K562 treated with DMSO at 1 percent for 24 hours (cell line): Measurements from ENCODE around the gene CDC42BPB. TPM values are rescaled to one million over a fixed set of nuclear protein-coding genes. Genes with fewer than 3 reads are reported as not detected.

Experiments
- total RNA-seq: library from RNA; unstranded; fragments of 300-600 nt; gene quantifications from 2 replicates; pipeline ENCODE4 v1.2.3, GENCODE V29; 2022; ENCODE audit warnings: low read depth; ENCODE audit not compliant: insufficient read depth

The CDC42BPB gene, protein sequence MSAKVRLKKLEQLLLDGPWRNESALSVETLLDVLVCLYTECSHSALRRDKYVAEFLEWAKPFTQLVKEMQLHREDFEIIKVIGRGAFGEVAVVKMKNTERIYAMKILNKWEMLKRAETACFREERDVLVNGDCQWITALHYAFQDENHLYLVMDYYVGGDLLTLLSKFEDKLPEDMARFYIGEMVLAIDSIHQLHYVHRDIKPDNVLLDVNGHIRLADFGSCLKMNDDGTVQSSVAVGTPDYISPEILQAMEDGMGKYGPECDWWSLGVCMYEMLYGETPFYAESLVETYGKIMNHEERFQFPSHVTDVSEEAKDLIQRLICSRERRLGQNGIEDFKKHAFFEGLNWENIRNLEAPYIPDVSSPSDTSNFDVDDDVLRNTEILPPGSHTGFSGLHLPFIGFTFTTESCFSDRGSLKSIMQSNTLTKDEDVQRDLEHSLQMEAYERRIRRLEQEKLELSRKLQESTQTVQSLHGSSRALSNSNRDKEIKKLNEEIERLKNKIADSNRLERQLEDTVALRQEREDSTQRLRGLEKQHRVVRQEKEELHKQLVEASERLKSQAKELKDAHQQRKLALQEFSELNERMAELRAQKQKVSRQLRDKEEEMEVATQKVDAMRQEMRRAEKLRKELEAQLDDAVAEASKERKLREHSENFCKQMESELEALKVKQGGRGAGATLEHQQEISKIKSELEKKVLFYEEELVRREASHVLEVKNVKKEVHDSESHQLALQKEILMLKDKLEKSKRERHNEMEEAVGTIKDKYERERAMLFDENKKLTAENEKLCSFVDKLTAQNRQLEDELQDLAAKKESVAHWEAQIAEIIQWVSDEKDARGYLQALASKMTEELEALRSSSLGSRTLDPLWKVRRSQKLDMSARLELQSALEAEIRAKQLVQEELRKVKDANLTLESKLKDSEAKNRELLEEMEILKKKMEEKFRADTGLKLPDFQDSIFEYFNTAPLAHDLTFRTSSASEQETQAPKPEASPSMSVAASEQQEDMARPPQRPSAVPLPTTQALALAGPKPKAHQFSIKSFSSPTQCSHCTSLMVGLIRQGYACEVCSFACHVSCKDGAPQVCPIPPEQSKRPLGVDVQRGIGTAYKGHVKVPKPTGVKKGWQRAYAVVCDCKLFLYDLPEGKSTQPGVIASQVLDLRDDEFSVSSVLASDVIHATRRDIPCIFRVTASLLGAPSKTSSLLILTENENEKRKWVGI (N-terminal part only)
- 32.0 and 32.2 TPM in 2 replicates for total RNA-seq

DNA sequence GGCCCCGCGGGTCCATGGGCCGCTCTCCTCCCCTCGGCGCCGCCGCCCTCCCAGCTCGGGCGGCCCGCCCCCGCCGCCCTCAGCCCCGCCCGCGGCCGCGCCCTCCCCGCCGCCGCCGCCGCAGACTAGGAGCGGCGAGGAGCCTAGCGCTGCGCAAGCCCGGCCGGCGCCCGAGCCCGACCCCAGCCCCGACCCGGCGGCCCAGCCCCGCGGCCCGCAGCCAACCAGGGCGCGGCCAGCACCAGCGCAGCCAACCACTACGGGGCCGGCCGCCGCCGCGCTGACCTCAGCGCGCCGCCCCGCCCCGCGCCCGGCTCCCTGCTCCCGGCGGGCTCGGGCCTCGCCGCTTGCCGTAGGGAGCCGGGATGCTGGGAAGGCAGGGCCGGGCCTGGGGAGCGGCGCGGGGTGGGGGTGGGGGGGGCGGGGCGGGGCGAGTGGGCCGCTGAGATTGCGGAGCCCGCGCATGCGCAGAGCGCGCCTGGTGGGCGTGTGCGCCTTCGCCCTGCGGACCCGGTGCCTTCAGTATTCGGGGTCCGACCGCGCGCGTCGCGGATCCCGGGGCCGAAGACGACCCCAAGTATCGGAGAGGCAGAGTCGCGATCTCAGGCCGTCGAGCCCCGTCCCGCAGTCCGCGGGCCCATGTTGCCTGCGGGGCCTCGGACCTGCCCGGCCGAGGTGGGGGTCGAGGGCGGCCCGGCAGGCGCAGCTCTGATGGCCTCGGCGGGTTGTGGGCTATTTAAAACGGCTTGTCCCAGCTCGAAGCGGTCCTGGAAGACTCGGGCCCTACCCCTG lies at the start of gene CDC42BPB:
Gene CDC42BPB (minus strand): TSS at position 178 of the 792 bp plus-strand sequence. CDS start 376 bp downstream, outside the sequence.

DNA sequence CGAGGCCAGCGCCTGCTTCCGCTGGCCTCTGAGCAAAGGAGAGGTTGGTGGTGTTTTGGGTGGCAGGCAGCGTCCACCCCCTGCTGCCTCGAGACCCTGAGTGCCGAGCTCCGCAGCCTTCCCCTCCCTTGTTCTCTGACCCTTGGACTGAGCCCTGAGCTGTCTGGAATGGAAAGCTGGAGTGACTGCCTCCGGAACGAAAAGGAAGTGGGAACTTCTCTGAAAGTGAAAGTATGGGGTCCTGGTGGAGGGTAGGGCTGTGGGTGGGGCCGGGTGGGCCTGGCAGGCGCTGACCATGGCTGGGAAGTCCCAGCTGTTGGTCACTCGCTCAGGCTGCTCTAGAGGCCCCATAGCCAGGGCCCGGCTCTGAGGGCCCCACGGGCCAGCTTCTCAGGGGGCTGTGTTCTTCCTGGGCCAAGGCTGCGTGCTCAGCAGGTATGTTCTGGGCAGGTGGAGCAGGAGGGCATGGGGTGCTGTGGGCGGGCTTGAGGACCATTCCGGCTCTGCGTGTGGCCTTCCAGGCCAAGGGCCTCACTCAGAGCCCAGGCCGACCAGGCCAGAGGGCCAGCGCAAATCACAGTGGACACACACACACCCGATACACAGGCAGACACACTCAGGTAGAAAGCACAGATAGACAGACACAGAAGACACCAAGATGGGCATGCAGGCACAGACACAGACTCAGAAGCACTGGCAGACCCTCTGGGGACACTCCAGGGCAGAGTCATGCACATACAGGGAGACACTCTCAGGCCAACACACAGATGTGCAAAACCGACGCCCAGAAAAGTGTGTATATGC lies 37.3 kb upstream of the CDC42BPB start, which contains the start of gene EXOC3L4:
Gene EXOC3L4 (plus strand): TSS at position 320 of the 804 bp plus-strand sequence. CDS start 5,495 bp downstream, outside the sequence.

DNA sequence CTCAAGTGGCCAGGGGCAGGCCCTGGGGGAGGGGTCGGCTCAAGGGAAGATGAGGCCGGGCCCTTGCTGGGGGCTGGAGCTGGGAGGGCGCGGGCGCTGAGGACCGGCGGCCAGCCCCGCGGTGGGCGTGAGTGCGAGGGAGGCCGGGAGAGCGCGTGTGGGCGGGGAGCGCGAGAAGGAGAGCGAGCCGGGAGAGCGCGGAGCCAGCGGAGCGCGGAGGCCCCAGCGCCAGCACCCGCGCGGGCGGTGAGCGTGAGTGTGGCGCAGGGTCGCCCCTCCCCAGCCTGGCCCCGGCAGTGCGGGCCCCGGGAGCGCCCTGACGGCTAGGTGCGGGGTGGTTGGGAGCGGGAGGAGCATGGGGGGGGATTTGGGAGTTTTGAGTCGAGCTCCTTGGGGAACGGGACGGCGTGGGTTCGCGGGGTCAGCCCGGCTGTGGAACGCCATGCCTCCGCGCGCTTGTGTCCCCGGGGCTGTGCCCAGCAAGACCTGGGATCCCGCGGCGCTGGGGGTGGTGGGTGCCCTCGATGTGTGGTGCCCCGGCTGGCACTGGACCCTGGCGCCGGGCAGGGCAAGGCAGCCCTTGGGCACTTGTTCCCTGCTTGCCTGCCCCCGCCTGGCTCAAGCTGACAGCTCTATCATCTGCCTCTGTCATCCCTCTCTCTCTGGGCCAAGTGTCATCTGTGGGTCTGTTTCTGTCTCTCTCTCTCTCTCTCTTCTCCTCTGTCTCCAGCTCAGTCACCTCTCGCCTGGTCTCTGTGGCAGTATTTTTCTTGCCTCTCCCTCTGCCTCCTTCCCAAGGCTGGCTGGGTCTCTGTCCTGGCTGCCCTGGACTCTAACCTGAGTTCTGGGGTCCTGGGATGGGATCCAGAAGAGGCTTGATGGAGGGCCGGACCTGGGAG lies 26.9 kb upstream of the CDC42BPB start, which contains the start of gene LBHD2:
Gene LBHD2 (plus strand): TSS at position 190 of the 899 bp plus-strand sequence. CDS start 1,803 bp downstream, outside the sequence.

DNA sequence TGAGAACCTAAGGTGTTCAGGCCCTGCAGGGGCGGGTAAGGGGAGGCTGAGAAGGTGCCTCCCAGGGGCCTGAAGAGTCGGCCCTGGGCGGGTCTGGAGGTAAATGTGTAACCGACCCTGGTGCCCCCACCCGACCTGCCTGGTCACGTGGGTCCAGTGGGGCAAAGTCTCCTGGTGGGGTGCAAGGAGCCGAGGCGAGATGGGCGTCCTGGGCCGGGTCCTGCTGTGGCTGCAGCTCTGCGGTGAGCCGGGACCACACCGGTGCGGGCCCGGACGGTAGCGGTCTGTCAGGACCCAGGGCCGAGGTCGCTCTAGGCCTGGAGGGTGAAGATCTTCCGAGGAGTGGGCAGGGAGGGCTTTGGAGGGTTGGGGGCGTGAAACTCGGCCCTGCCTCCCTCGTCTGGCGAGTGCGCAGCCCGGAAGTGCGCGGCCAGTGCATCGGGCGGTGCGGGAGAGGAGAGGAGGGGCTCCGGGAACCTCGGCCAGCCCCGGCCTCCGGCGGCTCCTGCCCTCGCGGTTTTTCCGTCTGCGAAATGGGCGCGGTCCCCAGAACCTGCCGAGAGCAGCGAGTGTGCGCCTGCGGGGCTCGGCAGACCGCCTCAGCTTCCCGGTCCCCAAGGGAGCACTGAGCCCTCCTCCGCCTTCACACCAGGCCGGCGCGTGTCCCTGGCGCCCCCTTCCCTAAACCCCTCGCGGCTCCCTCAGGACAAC lies 134.7 kb downstream of the CDC42BPB start, which contains the start of gene AMN:
Gene AMN (plus strand): TSS at position 174 of the 711 bp plus-strand sequence. CDS start 26 bp downstream, at position 200.

Other genes starting within 250 kb of the CDC42BPB start
- 0.94 TPM in 1 of 2 replicates, not detected in the other for gene AMN, start 134.9 kb downstream of the CDC42BPB start, total RNA-seq
- gene LBHD2, start 26.7 kb upstream of the CDC42BPB start, total RNA-seq: not detected in 2 replicates
- gene EXOC3L4, start 37.2 kb upstream of the CDC42BPB start, total RNA-seq: 2.5 and 3.5 TPM in 2 replicates
- gene TNFAIP2, start 65.9 kb upstream of the CDC42BPB start, total RNA-seq: 201 and 225 TPM in 2 replicates